AG10803 (cell line): Measurements from ENCODE around the gene CCSER1.

Experiments
- DNase-seq: peaks from one replicate; pipeline ENCODE4 v3.0.0; 2010; ENCODE audit warnings: low read depth
- H3K4me3 ChIP-seq: 2 replicates; pipeline ENCODE4 v1.5.1; 2011; ENCODE audit warnings: mild to moderate bottlenecking, low read length, control low read depth
- TF ChIP-seq, protein P1 (sequence below): conservative IDR thresholded peaks from 2 replicates; pipeline ENCODE4 v1.5.1; 2011; ENCODE audit warnings: mild to moderate bottlenecking, low read length, control low read depth, inconsistent platforms

Gene CCSER1

DNA sequence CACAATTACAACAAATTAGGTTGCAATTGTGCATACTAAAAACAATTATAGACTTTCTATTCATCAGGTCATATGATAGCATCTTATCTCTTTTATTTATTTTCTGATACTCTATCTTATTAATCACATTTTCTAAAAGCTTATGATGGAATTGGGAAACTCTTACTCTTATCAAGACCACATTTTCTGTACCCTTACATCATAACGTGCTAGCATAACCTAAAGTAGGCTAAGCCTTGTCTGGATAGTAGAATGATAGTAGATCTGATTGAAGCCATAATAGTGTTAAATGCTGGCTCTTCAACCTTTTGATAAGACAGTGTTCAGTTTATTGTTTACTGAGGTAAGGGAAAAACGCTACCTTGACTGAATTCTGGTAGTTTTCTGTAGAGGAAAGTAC lies 294.0 kb downstream of the CCSER1 start:
- TF ChIP-seq, protein P1, sequence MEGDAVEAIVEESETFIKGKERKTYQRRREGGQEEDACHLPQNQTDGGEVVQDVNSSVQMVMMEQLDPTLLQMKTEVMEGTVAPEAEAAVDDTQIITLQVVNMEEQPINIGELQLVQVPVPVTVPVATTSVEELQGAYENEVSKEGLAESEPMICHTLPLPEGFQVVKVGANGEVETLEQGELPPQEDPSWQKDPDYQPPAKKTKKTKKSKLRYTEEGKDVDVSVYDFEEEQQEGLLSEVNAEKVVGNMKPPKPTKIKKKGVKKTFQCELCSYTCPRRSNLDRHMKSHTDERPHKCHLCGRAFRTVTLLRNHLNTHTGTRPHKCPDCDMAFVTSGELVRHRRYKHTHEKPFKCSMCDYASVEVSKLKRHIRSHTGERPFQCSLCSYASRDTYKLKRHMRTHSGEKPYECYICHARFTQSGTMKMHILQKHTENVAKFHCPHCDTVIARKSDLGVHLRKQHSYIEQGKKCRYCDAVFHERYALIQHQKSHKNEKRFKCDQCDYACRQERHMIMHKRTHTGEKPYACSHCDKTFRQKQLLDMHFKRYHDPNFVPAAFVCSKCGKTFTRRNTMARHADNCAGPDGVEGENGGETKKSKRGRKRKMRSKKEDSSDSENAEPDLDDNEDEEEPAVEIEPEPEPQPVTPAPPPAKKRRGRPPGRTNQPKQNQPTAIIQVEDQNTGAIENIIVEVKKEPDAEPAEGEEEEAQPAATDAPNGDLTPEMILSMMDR: no peak
- DNase-seq: no peak
- no peak overlapping the region for H3K4me3 ChIP-seq

DNA sequence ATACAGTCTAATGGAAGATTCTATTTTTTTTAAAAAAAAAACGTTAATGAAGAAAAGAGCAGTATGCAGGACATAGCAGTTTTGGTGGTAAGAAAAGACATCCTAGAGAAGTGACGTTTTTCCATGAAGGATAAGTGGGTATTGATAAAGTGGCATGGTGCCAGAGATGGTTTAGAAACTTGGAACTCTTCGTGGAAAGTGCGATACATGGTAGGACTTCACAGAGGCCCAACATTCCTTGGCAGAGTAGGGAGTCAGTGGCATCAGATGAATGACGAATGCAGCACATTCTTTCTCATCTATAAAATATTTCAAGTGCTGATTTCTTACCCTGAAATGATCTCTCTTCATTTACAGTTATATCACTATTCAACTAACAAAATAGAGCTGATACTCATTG lies 298.7 kb downstream of the CCSER1 start:
- H3K4me3 ChIP-seq: no peak overlapping the region
- TF ChIP-seq, protein P1: no peak
- no peak for DNase-seq

DNA sequence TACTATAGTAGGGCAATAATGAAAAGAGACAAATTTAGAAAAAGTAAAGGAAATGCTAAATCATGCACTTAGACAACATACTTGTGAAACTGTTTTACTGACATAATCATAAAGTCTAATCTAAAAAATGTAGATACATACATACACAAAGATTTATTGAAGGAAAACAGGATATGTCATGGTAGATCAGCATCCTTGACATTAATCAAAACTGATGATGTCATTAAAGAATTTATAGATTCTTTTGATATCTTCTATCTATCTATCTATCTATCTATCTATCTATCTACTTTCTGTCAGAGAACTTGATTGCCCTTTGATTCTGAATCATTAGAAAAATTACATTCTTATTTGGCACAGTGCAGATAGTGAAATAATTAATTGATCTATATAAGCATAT lies 311.3 kb downstream of the CCSER1 start:
- TF ChIP-seq, protein P1: no peak
- DNase-seq: no peak
- no peak overlapping the region for H3K4me3 ChIP-seq

DNA sequence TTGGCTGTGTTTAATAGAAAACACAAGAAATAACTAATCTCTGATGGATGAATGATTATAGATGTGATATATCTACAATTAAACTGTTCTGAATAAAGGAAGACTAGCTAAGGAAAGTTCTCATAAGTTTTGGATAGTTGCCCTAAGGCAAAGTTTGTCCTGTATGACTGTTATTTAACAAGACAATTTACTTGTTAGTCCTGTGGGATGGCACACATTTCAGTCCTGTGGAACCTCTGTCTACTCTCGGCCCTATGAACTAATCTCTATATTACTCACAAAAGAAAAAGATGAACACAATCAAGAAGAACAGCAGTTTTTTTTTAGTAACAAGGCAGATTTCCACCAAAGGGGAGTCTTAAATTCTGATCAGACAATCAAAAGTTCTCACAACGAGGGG lies 314.6 kb downstream of the CCSER1 start:
- TF ChIP-seq, protein P1: no peak

DNA sequence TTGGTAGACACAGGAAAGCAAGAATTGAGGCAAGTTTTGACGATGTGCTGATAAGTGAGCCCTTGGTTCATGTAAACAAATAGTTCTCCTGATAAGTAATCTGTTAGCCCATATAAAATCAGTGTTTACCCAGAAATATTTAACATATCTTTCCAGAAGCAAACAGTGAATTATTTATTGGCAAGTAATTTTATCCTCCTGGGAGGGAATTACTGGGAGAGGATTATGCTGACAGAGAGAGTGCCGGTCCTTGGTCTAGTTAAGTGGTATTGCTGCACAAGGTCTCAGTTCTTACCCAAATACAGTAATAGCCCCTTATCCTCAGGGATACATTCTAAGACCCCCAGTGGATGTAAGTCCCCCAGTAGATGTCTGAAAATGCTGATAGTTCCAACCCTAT lies 315.4 kb downstream of the CCSER1 start:
- no peak for DNase-seq
- TF ChIP-seq, protein P1: no peak
- H3K4me3 ChIP-seq: no peak overlapping the region

More for the DNA sequence above, 314.6 kb downstream of the CCSER1 start:
- H3K4me3 ChIP-seq: no peak overlapping the region
- DNase-seq: no peak

DNA sequence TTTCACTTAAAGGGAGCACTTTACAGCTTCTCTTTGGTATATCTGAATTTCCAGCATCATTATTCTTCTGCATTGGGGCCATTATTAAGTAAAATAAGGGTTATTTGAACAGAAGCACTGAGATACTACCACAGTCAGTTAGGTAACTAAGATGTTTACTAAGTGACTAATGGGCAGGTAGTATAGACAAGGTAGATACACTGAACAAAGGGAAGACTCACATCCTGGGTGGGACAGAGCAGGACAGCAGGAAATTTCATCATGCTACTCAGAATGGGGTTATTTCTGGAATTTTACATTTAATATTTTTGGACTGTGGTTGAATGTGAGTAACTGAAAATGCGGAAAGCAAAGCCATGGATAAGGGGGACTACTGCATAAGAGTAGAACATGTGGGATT lies 316.0 kb downstream of the CCSER1 start:
- H3K4me3 ChIP-seq: no peak overlapping the region
- no peak for DNase-seq
- TF ChIP-seq, protein P1: no peak

DNA sequence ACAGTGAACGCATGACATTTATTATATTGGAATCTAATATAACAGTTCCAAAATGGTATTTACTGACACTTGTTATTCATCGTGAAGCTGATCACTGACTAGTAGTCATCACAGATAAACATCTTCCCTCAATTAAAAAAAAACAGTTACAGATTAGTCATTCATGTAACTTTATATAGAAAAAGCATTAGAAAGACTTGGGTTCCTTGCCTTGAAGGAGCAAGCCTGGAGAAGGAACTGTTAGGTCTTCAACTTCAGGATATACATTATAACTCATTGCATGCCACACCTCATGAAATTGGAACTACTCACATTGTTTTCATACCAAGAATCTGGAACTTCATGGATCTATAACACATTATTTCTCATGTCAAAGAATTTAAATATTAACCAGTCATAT lies 317.7 kb downstream of the CCSER1 start:
- no peak overlapping the region for H3K4me3 ChIP-seq
- TF ChIP-seq, protein P1: no peak
- no peak for DNase-seq
